ENCODE results near the gene SLC7A14.

- TF ChIP-seq EZH2 (IDR thresholded peaks at IDR 0.05; ENCODE audit: borderline replicate concordance, low read depth, low read length, severe bottlenecking), result no peak
- TF ChIP-seq, protein P1, sequence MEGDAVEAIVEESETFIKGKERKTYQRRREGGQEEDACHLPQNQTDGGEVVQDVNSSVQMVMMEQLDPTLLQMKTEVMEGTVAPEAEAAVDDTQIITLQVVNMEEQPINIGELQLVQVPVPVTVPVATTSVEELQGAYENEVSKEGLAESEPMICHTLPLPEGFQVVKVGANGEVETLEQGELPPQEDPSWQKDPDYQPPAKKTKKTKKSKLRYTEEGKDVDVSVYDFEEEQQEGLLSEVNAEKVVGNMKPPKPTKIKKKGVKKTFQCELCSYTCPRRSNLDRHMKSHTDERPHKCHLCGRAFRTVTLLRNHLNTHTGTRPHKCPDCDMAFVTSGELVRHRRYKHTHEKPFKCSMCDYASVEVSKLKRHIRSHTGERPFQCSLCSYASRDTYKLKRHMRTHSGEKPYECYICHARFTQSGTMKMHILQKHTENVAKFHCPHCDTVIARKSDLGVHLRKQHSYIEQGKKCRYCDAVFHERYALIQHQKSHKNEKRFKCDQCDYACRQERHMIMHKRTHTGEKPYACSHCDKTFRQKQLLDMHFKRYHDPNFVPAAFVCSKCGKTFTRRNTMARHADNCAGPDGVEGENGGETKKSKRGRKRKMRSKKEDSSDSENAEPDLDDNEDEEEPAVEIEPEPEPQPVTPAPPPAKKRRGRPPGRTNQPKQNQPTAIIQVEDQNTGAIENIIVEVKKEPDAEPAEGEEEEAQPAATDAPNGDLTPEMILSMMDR (IDR thresholded peaks at IDR 0.05; ENCODE audit: extremely low read depth in 1 of 2, insufficient read depth in 1 of 2, low read depth in 1 of 2, low read length in 2 of 2), result no peak
Measured at GRCh38 chr3:170490828-170491560, 94.9 kb downstream of the SLC7A14 start.
